T-cell (primary cell): ENCODE measurements around the gene TGM2. TPM values are rescaled to one million over a fixed set of nuclear protein-coding genes. Genes with fewer than 3 reads are reported as not detected.
"Not testable (repeated sequence)": the region's sequence is repeated elsewhere in the genome, so short reads cannot be mapped to it uniquely, and the experiment has no call there.

Experiments
- ATAC-seq, 4 experiments: fragments of 200-7000 bp in 3 of 4; fragments of 150-1000 bp in 1 of 4; cut with Tn5 transposase; replicated peaks in 1 of 4; 1 replicate in 3 of 4; 2 replicates in 1 of 4; pipeline ENCODE4 v1.10.0; 2021; ENCODE audit warnings: moderate library complexity in 3 of 4, mild to moderate bottlenecking in 2 of 4, moderate number of reproducible peaks in 1 of 4
- CTCF ChIA-PET, 2 donors: fragments of 300-600 bp; sonication (Branson Sonifier 250); formaldehyde crosslinking; loops; one replicate each; lab custom pipeline; 2022; ENCODE audit warnings: antibody characterized with exemption in 2 of 2; lab: Charles Lee
- POLR2A ChIA-PET, 2 donors: fragments of 300-600 bp; sonication (Branson Sonifier 250); formaldehyde crosslinking; loops; one replicate each; lab custom pipeline; 2022; ENCODE audit warnings: antibody characterized with exemption in 2 of 2; lab: Charles Lee
- DNase-seq, 35 experiments: peaks; one replicate each; pipeline versions ENCODE4 v3.0.0 to v3.0.0-alpha.2; 2013 to 2023
- H3K27ac ChIP-seq: one replicate; pipeline ENCODE4 v1.5.1; 2013; ENCODE audit warnings: low read length
- H3K27me3 ChIP-seq, 2 experiments: replicated peaks in 1 of 2; 1 replicate in 1 of 2; 2 replicates in 1 of 2; pipeline versions ENCODE4 v1.6.1 to v1.7.0; 2013; ENCODE audit warnings: low read length in 1 of 2, mixed read lengths in 1 of 2; ENCODE audit not compliant: control insufficient read depth in 2 of 2, insufficient read depth in 2 of 2; ENCODE audit errors: extremely low read depth in 1 of 2
- H3K36me3 ChIP-seq, 2 donors: 1 replicate in 1 of 2; 2 replicates in 1 of 2; pipeline versions ENCODE4 v1.6.1 to v1.7.0; 2013; ENCODE audit warnings: low read length in 1 of 2; ENCODE audit not compliant: control insufficient read depth in 2 of 2, insufficient read depth in 1 of 2; ENCODE audit errors: extremely low read depth in 1 of 2
- H3K4me1 ChIP-seq, 2 experiments: 1 replicate in 1 of 2; 2 replicates in 1 of 2; pipeline versions ENCODE4 v1.6.1 to v1.7.0; 2013; ENCODE audit warnings: low read length in 2 of 2, mixed read lengths in 1 of 2; ENCODE audit not compliant: insufficient read depth in 2 of 2, control insufficient read depth in 1 of 2; ENCODE audit errors: extremely low read depth in 1 of 2
- H3K4me3 ChIP-seq, 2 donors: 1 replicate in 1 of 2; 2 replicates in 1 of 2; pipeline versions ENCODE4 v1.5.1 to v1.7.0; 2013; ENCODE audit warnings: mild to moderate bottlenecking in 2 of 2, low read length in 1 of 2, moderate library complexity in 1 of 2; ENCODE audit not compliant: control insufficient read depth in 1 of 2; ENCODE audit errors: extremely low read depth in 1 of 2
- H3K9me3 ChIP-seq: 2 replicates; pipeline ENCODE4 v1.7.0; 2013
- H3K27ac Mint-ChIP-seq, 2 donors: one replicate each; pipeline ENCODE4 v1.8.0; 2020 to 2021; ENCODE audit warnings: mild to moderate bottlenecking in 2 of 2, mixed read lengths in 2 of 2
- H3K27me3 Mint-ChIP-seq, 2 donors: one replicate each; pipeline ENCODE4 v1.8.0; 2021 to 2022; ENCODE audit warnings: mixed read lengths in 2 of 2
- H3K36me3 Mint-ChIP-seq: one replicate; pipeline ENCODE4 v1.8.0; 2021; ENCODE audit warnings: mixed read lengths
- H3K4me1 Mint-ChIP-seq, 3 donors: one replicate each; pipeline ENCODE4 v1.8.0; 2020 to 2022; ENCODE audit warnings: mixed read lengths in 3 of 3, mild to moderate bottlenecking in 1 of 3
- H3K4me3 Mint-ChIP-seq, 3 donors: one replicate each; pipeline ENCODE4 v1.8.0; 2020 to 2022; ENCODE audit warnings: mild to moderate bottlenecking in 3 of 3, mixed read lengths in 3 of 3, moderate library complexity in 3 of 3
- H3K9me3 Mint-ChIP-seq, 3 donors: one replicate each; pipeline ENCODE4 v1.8.0; 2020 to 2022; ENCODE audit warnings: mixed read lengths in 3 of 3
- WGBS: methylation state at CpG from one replicate; pipeline ENCODE4 v1.1.5; 2013; ENCODE audit warnings: missing lambda C conversion rate; ENCODE audit not compliant: insufficient coverage; 5-methylcytosine and 5-hydroxymethylcytosine counted together
- total RNA-seq, 35 experiments: library from RNA in 6 of 35; stranded (reverse) in 6 of 35; fragments of 120-200 nt in 1 of 35; gene quantifications; one replicate each; pipeline versions ENCODE4 v1.2.1 to v1.2.4 and lab custom pipeline; 2013 to 2026

Gene TGM2
- total RNA-seq, 5 donors from 2014 or later (not counting 1 experiment from before 2014, with no cell fraction given), result 0.62 to 1.8 (median 1.2) TPM; not detected in 2

DNA sequence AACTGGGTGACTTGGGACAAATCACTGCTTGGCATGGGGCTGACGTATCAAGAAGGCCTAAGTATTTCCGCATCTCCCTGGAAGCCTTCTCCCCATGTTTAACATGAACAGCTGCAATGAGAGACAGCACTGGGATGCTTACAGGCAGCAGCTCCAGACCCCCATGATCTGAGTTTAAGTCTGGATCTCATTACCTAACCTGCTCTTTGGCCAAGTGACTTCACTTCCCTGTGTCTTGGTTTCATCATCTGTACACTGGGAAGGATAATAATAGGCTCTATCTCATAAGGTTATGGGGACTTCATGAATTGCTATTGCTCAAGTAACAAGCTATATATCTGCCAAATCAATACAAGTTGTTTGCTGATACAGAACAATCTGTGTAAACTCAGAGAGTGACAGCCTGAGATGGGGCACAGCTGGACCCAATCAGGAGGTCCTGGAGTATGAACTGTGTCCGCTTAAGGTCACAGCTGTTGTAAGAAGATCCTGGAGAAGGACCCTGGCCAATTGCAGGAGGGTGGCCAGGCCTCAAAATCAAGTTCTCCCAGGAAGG is 56.0 kb downstream of the TGM2 start:
- no peak for DNase-seq
- H3K27me3 Mint-ChIP-seq, result no peaks in the 10 kb centered on the region
- no peak overlapping the region for H3K4me3 Mint-ChIP-seq
- no peak overlapping the region for H3K27ac Mint-ChIP-seq
- ATAC-seq, result no peak
- Histone ChIP-seq H3K4me3 (no peak overlapping the region), H3K9me3 (no peaks in the 10 kb centered on the region), H3K27ac (no peak overlapping the region), H3K27me3 (no peaks in the 10 kb centered on the region), H3K36me3 (no peaks in the 10 kb centered on the region), H3K4me1 (no peaks in the 10 kb centered on the region)
- WGBS, result 97% methylated on average over 2 of the region's 3 CpGs
- H3K9me3 Mint-ChIP-seq, result no peaks in the 10 kb centered on the region
- H3K4me1 Mint-ChIP-seq, result no peaks in the 10 kb centered on the region
- H3K36me3 Mint-ChIP-seq, result peaks cover 2% of the 10 kb centered on the region
- ChIA-PET CTCF (no interaction called here), POLR2A (no interaction called here)

DNA sequence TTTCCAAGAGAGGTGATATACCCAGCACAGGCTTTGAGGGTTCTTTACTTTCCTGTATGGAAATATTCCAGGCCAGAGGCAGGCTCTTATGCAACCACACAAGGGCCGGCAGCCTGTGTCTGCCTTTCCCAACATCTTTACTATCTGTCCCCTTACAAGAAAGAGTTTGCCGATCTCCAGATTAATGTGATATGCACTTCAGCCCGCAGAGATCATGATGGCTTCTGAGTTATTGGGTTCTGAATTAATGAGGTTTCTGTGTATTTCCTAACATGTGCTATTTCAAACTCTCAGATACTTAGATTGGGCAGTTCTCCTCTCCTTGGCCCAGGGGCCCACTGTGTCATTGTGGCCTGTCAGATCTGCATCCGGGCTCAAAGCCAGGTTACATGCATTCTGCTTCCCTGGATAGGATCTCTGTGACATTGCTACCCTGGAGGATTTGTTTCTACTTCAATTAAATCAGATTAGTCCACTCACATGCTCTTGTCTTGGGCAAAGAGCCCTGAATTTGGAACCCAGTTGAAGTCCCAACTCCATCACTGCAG is 56.6 kb downstream of the TGM2 start:
- Mint-ChIP-seq H3K9me3 (no peaks in the 10 kb centered on the region), H3K4me3 (no peak overlapping the region), H3K27ac (no peak overlapping the region), H3K27me3 (no peaks in the 10 kb centered on the region), H3K36me3 (peaks cover 2% of the 10 kb centered on the region), H3K4me1 (no peaks in the 10 kb centered on the region)
- ChIA-PET POLR2A (no interaction called here), CTCF (no interaction called here)
- WGBS, result no CpG with 5 or more reads among the region's 4 CpGs
- Histone ChIP-seq H3K27ac (no peak overlapping the region), H3K4me3 (no peak overlapping the region), H3K27me3 (no peaks in the 10 kb centered on the region), H3K9me3 (no peaks in the 10 kb centered on the region), H3K4me1 (no peaks in the 10 kb centered on the region), H3K36me3 (no peaks in the 10 kb centered on the region)
- DNase-seq (no peak), ATAC-seq (no peak)

GRCh38 chr20:38107916-38108315 is 57.2 kb downstream of the TGM2 start:
- WGBS, result 94% methylated on average over 4 of the region's 7 CpGs
- ATAC-seq, H3K9me3 ChIP-seq, H3K36me3 ChIP-seq, H3K27ac Mint-ChIP-seq, H3K27me3 Mint-ChIP-seq, DNase-seq, H3K9me3 Mint-ChIP-seq, H3K27ac ChIP-seq, POLR2A ChIA-PET, H3K4me3 Mint-ChIP-seq, H3K4me1 Mint-ChIP-seq, H3K27me3 ChIP-seq, H3K36me3 Mint-ChIP-seq, CTCF ChIA-PET, H3K4me1 ChIP-seq, H3K4me3 ChIP-seq: not testable (repeated sequence)

- H3K9me3 Mint-ChIP-seq, H3K9me3 ChIP-seq, H3K4me1 ChIP-seq, H3K4me1 Mint-ChIP-seq, ATAC-seq, POLR2A ChIA-PET, H3K27me3 ChIP-seq, H3K36me3 ChIP-seq, CTCF ChIA-PET, H3K36me3 Mint-ChIP-seq, H3K4me3 ChIP-seq, H3K27me3 Mint-ChIP-seq, H3K27ac Mint-ChIP-seq, DNase-seq, H3K4me3 Mint-ChIP-seq, H3K27ac ChIP-seq: not testable (repeated sequence)
- no CpG with 5 or more reads among the region's 1 CpG for WGBS
These were observed 57.7 kb downstream of the TGM2 start for GRCh38 chr20:38107386-38107785.

DNA sequence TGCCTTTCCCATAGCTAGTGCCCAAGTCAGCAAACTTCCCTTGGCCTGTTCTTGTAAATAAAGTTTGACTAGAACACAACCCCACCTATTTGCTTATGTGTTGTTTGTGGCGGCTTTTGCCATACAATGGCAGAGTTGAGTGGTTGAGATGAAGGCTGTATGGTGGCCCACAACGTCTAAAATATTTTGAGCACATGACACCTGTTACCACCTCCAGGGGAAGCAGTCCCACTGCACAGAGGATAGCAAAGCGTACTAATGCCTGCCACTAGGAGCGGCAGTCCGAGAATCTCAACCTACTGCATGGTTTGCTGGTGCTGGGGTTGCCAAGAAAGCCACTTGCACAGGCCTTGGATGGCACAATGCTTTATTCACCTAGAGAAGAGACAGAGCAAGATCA is 58.6 kb downstream of the TGM2 start:
- 93% methylated on average over 3 of the region's 5 CpGs for WGBS
- ChIA-PET CTCF (no interaction called here), POLR2A (no interaction called here)
- DNase-seq, result no peak
- no peak overlapping the region for H3K27ac ChIP-seq
- H3K27me3 ChIP-seq, result no peaks in the 10 kb centered on the region
- no peaks in the 10 kb centered on the region for H3K4me1 ChIP-seq
- Mint-ChIP-seq H3K27me3 (no peaks in the 10 kb centered on the region), H3K9me3 (no peaks in the 10 kb centered on the region), H3K4me1 (no peaks in the 10 kb centered on the region), H3K27ac (no peak overlapping the region), H3K4me3 (no peak overlapping the region), H3K36me3 (peaks cover 2% of the 10 kb centered on the region)
- no peak overlapping the region for H3K4me3 ChIP-seq
- no peak for ATAC-seq
- no peaks in the 10 kb centered on the region for H3K9me3 ChIP-seq
- no peaks in the 10 kb centered on the region for H3K36me3 ChIP-seq

DNA sequence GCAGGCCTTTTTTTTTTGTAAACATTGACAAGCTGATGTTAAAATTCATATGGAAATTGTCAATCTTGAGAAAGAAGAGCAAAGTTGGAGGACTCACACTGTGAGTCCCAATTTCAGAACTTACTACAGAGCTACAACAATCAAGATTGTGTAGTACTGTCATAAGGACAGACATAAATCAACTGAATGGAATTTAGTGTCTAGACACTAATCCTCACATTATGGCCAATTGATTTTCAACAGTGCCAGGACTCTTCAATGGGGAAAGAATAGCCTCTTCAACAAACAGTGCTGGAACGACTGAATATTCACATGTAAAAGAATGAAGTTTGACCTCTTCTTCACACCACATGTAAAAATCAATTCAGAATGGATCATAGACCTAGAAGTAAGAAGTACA is 60.8 kb downstream of the TGM2 start:
- POLR2A ChIA-PET, result no interaction called here
- ATAC-seq (no peak), DNase-seq (no peak)
- CTCF ChIA-PET, result no interaction called here
- Mint-ChIP-seq H3K27me3 (no peaks in the 10 kb centered on the region), H3K27ac (no peak overlapping the region), H3K9me3 (peaks cover 5 to 15% (median 10%) of the 10 kb centered on the region in 3 donors), H3K36me3 (peaks cover 13% of the 10 kb centered on the region), H3K4me1 (no peaks in the 10 kb centered on the region), H3K4me3 (no peak overlapping the region)
- no CpG with 5 or more reads among the region's 1 CpG for WGBS
- H3K27me3 ChIP-seq, result no peaks in the 10 kb centered on the region
- H3K36me3 ChIP-seq, result no peaks in the 10 kb centered on the region
- H3K4me1 ChIP-seq, result no peaks in the 10 kb centered on the region
- H3K9me3 ChIP-seq, result no peaks in the 10 kb centered on the region
- no peak overlapping the region for H3K4me3 ChIP-seq
- no peak overlapping the region for H3K27ac ChIP-seq

DNA sequence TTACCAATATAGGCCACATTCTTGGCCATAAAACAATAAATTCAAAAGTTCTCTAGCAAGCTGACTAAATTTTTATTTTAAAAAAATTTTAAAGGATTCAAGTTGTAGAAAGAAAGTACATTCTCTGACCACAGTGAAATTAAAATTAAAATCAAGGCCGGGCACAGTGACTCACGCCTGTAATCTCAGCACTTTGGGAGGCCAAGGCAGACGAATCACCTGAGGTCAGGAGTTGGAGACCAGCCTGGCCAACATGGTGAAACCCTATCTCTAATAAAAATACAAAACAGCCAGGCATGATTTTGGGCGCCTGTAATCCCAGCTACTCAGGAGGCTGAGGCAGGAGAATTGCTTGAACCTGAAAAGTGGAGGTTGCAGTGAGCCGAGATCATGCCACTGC is 62.9 kb downstream of the TGM2 start:
- H3K4me1 Mint-ChIP-seq, DNase-seq, H3K4me1 ChIP-seq, H3K36me3 ChIP-seq, H3K27ac Mint-ChIP-seq, H3K4me3 ChIP-seq, H3K4me3 Mint-ChIP-seq, ATAC-seq, H3K27ac ChIP-seq, POLR2A ChIA-PET, CTCF ChIA-PET, H3K27me3 ChIP-seq, H3K27me3 Mint-ChIP-seq, H3K9me3 ChIP-seq: not testable (repeated sequence)
- WGBS, result 92% methylated on average over 2 of the region's 5 CpGs
- H3K36me3 Mint-ChIP-seq, result peaks cover 18% of the 10 kb centered on the region
- H3K9me3 Mint-ChIP-seq, result peaks cover 10 to 15% (median 10%) of the 10 kb centered on the region in 3 donors
